ENCODE results near the gene PLCB3. TPM values are rescaled to one million over a fixed set of nuclear protein-coding genes. Genes with fewer than 3 reads are reported as not detected.

PLCB3 gene
- total RNA-seq, 1 experiment from 2014 or later, result 41.2 TPM

DNA sequence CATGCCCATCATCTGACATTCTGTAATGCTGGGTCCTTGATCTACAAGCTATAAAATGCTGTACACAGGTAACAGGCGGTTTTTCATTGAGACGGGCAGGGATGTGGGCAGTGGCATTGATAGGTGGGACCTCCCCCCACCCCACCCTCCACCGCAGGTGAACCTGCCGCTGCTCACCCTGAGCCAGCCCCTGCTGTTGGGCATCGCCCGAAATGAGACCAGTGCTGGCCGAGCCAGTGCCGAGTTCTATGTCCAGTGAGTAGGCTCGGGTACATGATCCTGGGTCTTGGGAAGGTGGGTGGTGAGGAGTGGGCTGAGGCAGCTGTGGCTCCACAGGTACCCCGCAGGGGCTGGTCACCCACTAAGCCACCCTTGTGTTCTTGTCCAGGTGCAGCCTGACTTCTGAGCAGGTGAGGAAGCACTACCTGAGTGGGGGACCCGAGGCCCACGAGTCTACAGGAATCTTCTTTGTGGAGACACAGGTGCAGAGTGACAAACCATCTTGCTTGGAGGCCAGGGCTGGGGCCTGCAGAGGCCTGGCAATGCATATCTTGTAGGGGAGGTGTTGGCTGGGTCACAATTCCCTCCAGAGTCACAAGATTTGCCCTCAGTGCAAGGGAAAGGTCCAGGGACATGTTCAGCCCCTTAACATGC lies 22.1 kb upstream of the PLCB3 start:
- ChIA-PET POLR2A (interaction anchor here (0.5 to 1.0 kb wide), 3 partner anchors 12 to 436 kb away, joined by 3 to 8 read pairs (median 4); no protein-coding TSS in a partner anchor), CTCF (no interaction called here)
- no peaks in the 10 kb centered on the region for H3K9me3 ChIP-seq (ENCODE audit: control insufficient read depth, insufficient read depth, low read depth, low read length)
- in situ Hi-C loops (cut with HindIII; ENCODE audit: low pct_unique_long_range_greater_than_20kb, low sequenced_read_pairs) (no loop called here), intact Hi-C loops (cut with micrococcal nuclease; ENCODE audit: unreplicated experiment) (no loop called here)
- peaks cover 2% of the 10 kb centered on the region; the same call in 1 of the 2 replicates for H3K36me3 ChIP-seq (ENCODE audit: control insufficient read depth, insufficient read depth, low read length)
- peak overlapping the region; percentile 87 for H3K27ac ChIP-seq (ENCODE audit: low read length)
- BruUV-seq (replicated peaks), result TSS peak; percentile 70
- H3K4me1 ChIP-seq (ENCODE audit: control insufficient read depth, insufficient read depth, low read length), result peaks cover 46% of the 10 kb centered on the region
- DNase-seq (ENCODE audit: low read depth, low spot score), result no peak
- TF ChIP-seq POLR2AphosphoS5 (IDR thresholded peaks at IDR 0.05; ENCODE audit: low read depth, low read length) (no peak), REST (IDR thresholded peaks at IDR 0.05; ENCODE audit: insufficient read depth in 1 of 2, low read depth in 2 of 2, low read length in 1 of 2) (no peak), CTCF (IDR thresholded peaks at IDR 0.05) (no peak), TCF7L2 (IDR thresholded peaks at IDR 0.05; ENCODE audit: low read depth, low read length) (no peak), SIN3A (IDR thresholded peaks at IDR 0.05; ENCODE audit: borderline replicate concordance, insufficient read depth, low read depth, low read length) (no peak)
- H3K4me3 ChIP-seq (ENCODE audit: low read depth in 2 of 2, low read length in 2 of 2), result peak overlapping the region in 1 of 2 experiments; percentile 79; a peak in 2 of 4 replicates
- ATAC-seq, result no peak
- H3K27me3 ChIP-seq (ENCODE audit: control insufficient read depth, insufficient read depth, low read length), result no peaks in the 10 kb centered on the region

- H3K4me3 ChIP-seq (ENCODE audit: low read depth in 2 of 2, low read length in 2 of 2), result peak overlapping the region; percentile 68 to 79
- no peak for TF ChIP-seq POLR2AphosphoS5 (IDR thresholded peaks at IDR 0.05; ENCODE audit: low read depth, low read length)
- no peak for TF ChIP-seq SIN3A (IDR thresholded peaks at IDR 0.05; ENCODE audit: borderline replicate concordance, insufficient read depth, low read depth, low read length)
- TF ChIP-seq TCF7L2 (IDR thresholded peaks at IDR 0.05; ENCODE audit: low read depth, low read length), result no peak
- TF ChIP-seq CTCF (IDR thresholded peaks at IDR 0.05), result no peak
- TF ChIP-seq REST (IDR thresholded peaks at IDR 0.05; ENCODE audit: insufficient read depth in 1 of 2, low read depth in 2 of 2, low read length in 1 of 2), result no peak
- H3K4me1 ChIP-seq (ENCODE audit: control insufficient read depth, insufficient read depth, low read length), result peaks cover 46% of the 10 kb centered on the region
- H3K27ac ChIP-seq (ENCODE audit: low read length), result peak overlapping the region; percentile 87
- CTCF ChIA-PET, result interaction anchor here (0.7 kb wide), 1 partner anchor 248 kb away, joined by 3 read pairs; no protein-coding TSS in a partner anchor
- DNase-seq (ENCODE audit: low read depth, low spot score) (no peak), ATAC-seq (no peak)
- H3K36me3 ChIP-seq (ENCODE audit: control insufficient read depth, insufficient read depth, low read length), result peaks cover 2% of the 10 kb centered on the region; the same call in 1 of the 2 replicates
- H3K9me3 ChIP-seq (ENCODE audit: control insufficient read depth, insufficient read depth, low read depth, low read length), result no peaks in the 10 kb centered on the region
- intact Hi-C loops (cut with micrococcal nuclease; ENCODE audit: unreplicated experiment) (no loop called here), in situ Hi-C loops (cut with HindIII; ENCODE audit: low pct_unique_long_range_greater_than_20kb, low sequenced_read_pairs) (no loop called here)
- BruUV-seq (replicated peaks), result no TSS peak
- H3K27me3 ChIP-seq (ENCODE audit: control insufficient read depth, insufficient read depth, low read length), result no peaks in the 10 kb centered on the region
- POLR2A ChIA-PET, result interaction anchor here (0.5 to 1.0 kb wide), 5 partner anchors 13 to 1307 kb away, joined by 3 to 8 read pairs (median 4); no protein-coding TSS in a partner anchor
Measured at GRCh38 chr11:64229744-64230170, 21.6 kb upstream of the PLCB3 start.

All from Panc1 (cell line).